PC-3 (cell line): ENCODE data around the gene CYP2E1.

Experiments used
- EZH2 ChIP-seq: fragments of 300-600 bp; sonication (generic); IDR thresholded peaks from one replicate; pipeline ENCODE4 v1.6.1; 2017; ENCODE audit warnings: antibody characterized with exemption, mild to moderate bottlenecking, low read length; ENCODE audit not compliant: unreplicated experiment
- EZH2phosphoT487 ChIP-seq: fragments of 300-600 bp; sonication (generic); IDR thresholded peaks from 2 replicates; pipeline ENCODE4 v1.6.1; 2018; ENCODE audit warnings: mild to moderate bottlenecking, antibody characterized with exemption, low read length, borderline replicate concordance
- TF ChIP-seq, protein P1 (sequence below): fragments of 300-600 bp; sonication (generic); conservative IDR thresholded peaks from 2 replicates; pipeline ENCODE4 v1.5.1; 2017; ENCODE audit warnings: antibody characterized with exemption, low read depth, mild to moderate bottlenecking, low read length

DNA sequence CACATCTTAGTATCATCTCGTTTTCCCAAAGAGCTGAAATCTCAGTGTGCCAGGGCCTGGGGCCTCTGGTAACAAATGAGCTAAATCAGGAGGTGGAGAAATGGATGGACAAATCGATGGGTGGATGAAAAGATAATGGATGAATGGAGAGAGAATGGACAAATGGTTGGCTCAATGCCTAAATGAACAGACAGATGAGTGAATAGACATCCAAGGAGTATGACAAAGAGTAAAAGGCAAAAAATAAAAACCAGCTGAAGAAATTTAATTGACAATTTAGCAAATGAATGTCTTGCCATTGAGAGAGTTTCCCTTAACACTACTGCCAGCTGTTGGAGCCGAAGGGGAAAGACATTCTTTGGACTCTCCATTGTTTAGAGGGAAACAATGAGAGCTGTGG, 30.2 kb downstream of the CYP2E1 start:
- TF ChIP-seq, protein P1, sequence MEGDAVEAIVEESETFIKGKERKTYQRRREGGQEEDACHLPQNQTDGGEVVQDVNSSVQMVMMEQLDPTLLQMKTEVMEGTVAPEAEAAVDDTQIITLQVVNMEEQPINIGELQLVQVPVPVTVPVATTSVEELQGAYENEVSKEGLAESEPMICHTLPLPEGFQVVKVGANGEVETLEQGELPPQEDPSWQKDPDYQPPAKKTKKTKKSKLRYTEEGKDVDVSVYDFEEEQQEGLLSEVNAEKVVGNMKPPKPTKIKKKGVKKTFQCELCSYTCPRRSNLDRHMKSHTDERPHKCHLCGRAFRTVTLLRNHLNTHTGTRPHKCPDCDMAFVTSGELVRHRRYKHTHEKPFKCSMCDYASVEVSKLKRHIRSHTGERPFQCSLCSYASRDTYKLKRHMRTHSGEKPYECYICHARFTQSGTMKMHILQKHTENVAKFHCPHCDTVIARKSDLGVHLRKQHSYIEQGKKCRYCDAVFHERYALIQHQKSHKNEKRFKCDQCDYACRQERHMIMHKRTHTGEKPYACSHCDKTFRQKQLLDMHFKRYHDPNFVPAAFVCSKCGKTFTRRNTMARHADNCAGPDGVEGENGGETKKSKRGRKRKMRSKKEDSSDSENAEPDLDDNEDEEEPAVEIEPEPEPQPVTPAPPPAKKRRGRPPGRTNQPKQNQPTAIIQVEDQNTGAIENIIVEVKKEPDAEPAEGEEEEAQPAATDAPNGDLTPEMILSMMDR, result peak; percentile 27; the same call in 1 of the 2 replicates
- TF ChIP-seq EZH2 (no peak), EZH2phosphoT487 (no peak)
